ENCODE results near the gene CDH13.
A peak's percentile ranks its signal among the peaks of the same experiment; 100 is the strongest.

Gene CDH13

GRCh38 chr16:83804366-83804765 is 1177.6 kb downstream of the CDH13 start:
- Histone ChIP-seq H2AFZ (ENCODE audit: low read length, unreplicated experiment) (no peak overlapping the region), H3K36me3 (ENCODE audit: insufficient read depth, low read length) (no peaks in the 10 kb centered on the region), H3K79me2 (ENCODE audit: control insufficient read depth, insufficient read depth, low read length, unreplicated experiment) (peaks cover 11% of the 10 kb centered on the region), H3K4me1 (ENCODE audit: control insufficient read depth, insufficient read depth, low read length, unreplicated experiment) (no peaks in the 10 kb centered on the region), H3K27ac (ENCODE audit: low read depth, low read length) (no peak overlapping the region), H3K4me3 (ENCODE audit: low read depth, low read length) (no peak overlapping the region), H3K27me3 (ENCODE audit: insufficient read depth, low read length) (no peaks in the 10 kb centered on the region)

GRCh38 chr16:83806036-83806435 is 1179.3 kb downstream of the CDH13 start:
- peaks cover 3% of the 10 kb centered on the region; the same call in 1 of the 2 replicates for H3K36me3 ChIP-seq (ENCODE audit: insufficient read depth, low read length)
- no peak overlapping the region for H3K27ac ChIP-seq (ENCODE audit: low read depth, low read length)
- H3K79me2 ChIP-seq (ENCODE audit: control insufficient read depth, insufficient read depth, low read length, unreplicated experiment), result peaks cover 22% of the 10 kb centered on the region
- H2AFZ ChIP-seq (ENCODE audit: low read length, unreplicated experiment), result no peak overlapping the region
- no peak overlapping the region for H3K4me3 ChIP-seq (ENCODE audit: low read depth, low read length)
- H3K27me3 ChIP-seq (ENCODE audit: insufficient read depth, low read length), result no peaks in the 10 kb centered on the region
- H3K4me1 ChIP-seq (ENCODE audit: control insufficient read depth, insufficient read depth, low read length, unreplicated experiment), result peaks cover 10% of the 10 kb centered on the region

GRCh38 chr16:83806731-83807130 is 1180.0 kb downstream of the CDH13 start:
- Histone ChIP-seq H3K27me3 (ENCODE audit: insufficient read depth, low read length) (no peaks in the 10 kb centered on the region), H3K36me3 (ENCODE audit: insufficient read depth, low read length) (peaks cover 10% of the 10 kb centered on the region), H3K79me2 (ENCODE audit: control insufficient read depth, insufficient read depth, low read length, unreplicated experiment) (peaks cover 26% of the 10 kb centered on the region), H2AFZ (ENCODE audit: low read length, unreplicated experiment) (no peak overlapping the region), H3K4me3 (ENCODE audit: low read depth, low read length) (no peak overlapping the region), H3K27ac (ENCODE audit: low read depth, low read length) (no peak overlapping the region), H3K4me1 (ENCODE audit: control insufficient read depth, insufficient read depth, low read length, unreplicated experiment) (peaks cover 14% of the 10 kb centered on the region)

- peak overlapping the region; percentile 83 for H3K4me3 ChIP-seq (ENCODE audit: low read depth, low read length)
- H3K79me2 ChIP-seq (ENCODE audit: control insufficient read depth, insufficient read depth, low read length, unreplicated experiment), result peaks cover 31% of the 10 kb centered on the region
- peaks cover 16% of the 10 kb centered on the region for H3K36me3 ChIP-seq (ENCODE audit: insufficient read depth, low read length)
- H3K27ac ChIP-seq (ENCODE audit: low read depth, low read length), result no peak overlapping the region
- H3K4me1 ChIP-seq (ENCODE audit: control insufficient read depth, insufficient read depth, low read length, unreplicated experiment), result peaks cover 14% of the 10 kb centered on the region
- H3K27me3 ChIP-seq (ENCODE audit: insufficient read depth, low read length), result no peaks in the 10 kb centered on the region
- peak overlapping the region; percentile 44 for H2AFZ ChIP-seq (ENCODE audit: low read length, unreplicated experiment)
Observed at GRCh38 chr16:83807327-83807709, 1180.5 kb downstream of the CDH13 start.

GRCh38 chr16:83807710-83808572 is 1181.2 kb downstream of the CDH13 start, which contains the start of gene HSBP1:
Gene HSBP1 (plus strand): TSS chr16:83807978. CDS start chr16:83808077, 99 bp downstream.
- H3K27me3 ChIP-seq (ENCODE audit: insufficient read depth, low read length), result no peaks in the 10 kb centered on the region
- H2AFZ ChIP-seq (ENCODE audit: low read length, unreplicated experiment), result peak within 1 kb of the TSS; percentile 86
- peak within 1 kb of the TSS; percentile 2; the same call in 1 of the 2 replicates for H3K27ac ChIP-seq (ENCODE audit: low read depth, low read length)
- H3K36me3 ChIP-seq (ENCODE audit: insufficient read depth, low read length), result peaks cover 22% of the 10 kb centered on the region
- H3K79me2 ChIP-seq (ENCODE audit: control insufficient read depth, insufficient read depth, low read length, unreplicated experiment), result peaks cover 32% of the 10 kb centered on the region
- H3K4me3 ChIP-seq (ENCODE audit: low read depth, low read length), result peak within 1 kb of the TSS; percentile 83
- H3K4me1 ChIP-seq (ENCODE audit: control insufficient read depth, insufficient read depth, low read length, unreplicated experiment), result peaks cover 14% of the 10 kb centered on the region

GRCh38 chr16:83808573-83809014 is 1181.8 kb downstream of the CDH13 start:
- Histone ChIP-seq H3K4me3 (ENCODE audit: low read depth, low read length) (peak overlapping the region; percentile 83), H3K27ac (ENCODE audit: low read depth, low read length) (peak overlapping the region; percentile 2; the same call in 1 of the 2 replicates)

GRCh38 chr16:83809092-83809491 is 1182.3 kb downstream of the CDH13 start:
- no peaks in the 10 kb centered on the region for H3K27me3 ChIP-seq (ENCODE audit: insufficient read depth, low read length)
- peak overlapping the region; percentile 83 for H3K4me3 ChIP-seq (ENCODE audit: low read depth, low read length)
- peaks cover 32% of the 10 kb centered on the region for H3K79me2 ChIP-seq (ENCODE audit: control insufficient read depth, insufficient read depth, low read length, unreplicated experiment)
- peaks cover 22% of the 10 kb centered on the region for H3K36me3 ChIP-seq (ENCODE audit: insufficient read depth, low read length)
- H3K27ac ChIP-seq (ENCODE audit: low read depth, low read length), result no peak overlapping the region
- H3K4me1 ChIP-seq (ENCODE audit: control insufficient read depth, insufficient read depth, low read length, unreplicated experiment), result peaks cover 22% of the 10 kb centered on the region
- no peak overlapping the region for H2AFZ ChIP-seq (ENCODE audit: low read length, unreplicated experiment)

More at GRCh38 chr16:83808573-83809014, 1181.8 kb downstream of the CDH13 start:
- no peaks in the 10 kb centered on the region for H3K27me3 ChIP-seq (ENCODE audit: insufficient read depth, low read length)
- peaks cover 17% of the 10 kb centered on the region for H3K4me1 ChIP-seq (ENCODE audit: control insufficient read depth, insufficient read depth, low read length, unreplicated experiment)
- H3K79me2 ChIP-seq (ENCODE audit: control insufficient read depth, insufficient read depth, low read length, unreplicated experiment), result peaks cover 32% of the 10 kb centered on the region
- H3K36me3 ChIP-seq (ENCODE audit: insufficient read depth, low read length), result peaks cover 22% of the 10 kb centered on the region
- peak overlapping the region; percentile 86 for H2AFZ ChIP-seq (ENCODE audit: low read length, unreplicated experiment)

GRCh38 chr16:83810901-83811300 is 1184.1 kb downstream of the CDH13 start:
- Histone ChIP-seq H3K4me1 (ENCODE audit: control insufficient read depth, insufficient read depth, low read length, unreplicated experiment) (peaks cover 27% of the 10 kb centered on the region), H2AFZ (ENCODE audit: low read length, unreplicated experiment) (no peak overlapping the region), H3K36me3 (ENCODE audit: insufficient read depth, low read length) (peaks cover 22% of the 10 kb centered on the region), H3K27me3 (ENCODE audit: insufficient read depth, low read length) (no peaks in the 10 kb centered on the region), H3K79me2 (ENCODE audit: control insufficient read depth, insufficient read depth, low read length, unreplicated experiment) (peaks cover 32% of the 10 kb centered on the region), H3K27ac (ENCODE audit: low read depth, low read length) (peak overlapping the region; percentile 83), H3K4me3 (ENCODE audit: low read depth, low read length) (peak overlapping the region; percentile 33; the same call in 1 of the 2 replicates)

- H3K4me3 ChIP-seq (ENCODE audit: low read depth, low read length), result no peak overlapping the region
- peaks cover 27% of the 10 kb centered on the region for H3K27me3 ChIP-seq (ENCODE audit: insufficient read depth, low read length)
- no peak overlapping the region for H2AFZ ChIP-seq (ENCODE audit: low read length, unreplicated experiment)
- no peak overlapping the region; the same call in 1 of the 2 replicates for H3K27ac ChIP-seq (ENCODE audit: low read depth, low read length)
- H3K36me3 ChIP-seq (ENCODE audit: insufficient read depth, low read length), result peaks cover 22% of the 10 kb centered on the region
- H3K79me2 ChIP-seq (ENCODE audit: control insufficient read depth, insufficient read depth, low read length, unreplicated experiment), result peaks cover 22% of the 10 kb centered on the region
- peaks cover 27% of the 10 kb centered on the region for H3K4me1 ChIP-seq (ENCODE audit: control insufficient read depth, insufficient read depth, low read length, unreplicated experiment)
Observed at GRCh38 chr16:83813823-83814658, 1187.3 kb downstream of the CDH13 start.

- peaks cover 22% of the 10 kb centered on the region for H3K36me3 ChIP-seq (ENCODE audit: insufficient read depth, low read length)
- no peak overlapping the region for H2AFZ ChIP-seq (ENCODE audit: low read length, unreplicated experiment)
- H3K4me3 ChIP-seq (ENCODE audit: low read depth, low read length), result no peak overlapping the region
- H3K27me3 ChIP-seq (ENCODE audit: insufficient read depth, low read length), result peaks cover 30% of the 10 kb centered on the region
- peaks cover 26% of the 10 kb centered on the region for H3K4me1 ChIP-seq (ENCODE audit: control insufficient read depth, insufficient read depth, low read length, unreplicated experiment)
- peaks cover 19% of the 10 kb centered on the region for H3K79me2 ChIP-seq (ENCODE audit: control insufficient read depth, insufficient read depth, low read length, unreplicated experiment)
- no peak overlapping the region for H3K27ac ChIP-seq (ENCODE audit: low read depth, low read length)
Observed at GRCh38 chr16:83814659-83814985, 1187.9 kb downstream of the CDH13 start.

All from ACC112 (cell line).